OCI-M1 (cell line): ENCODE data around the gene OSBP2.

Experiments used
- DNase-seq: peaks from one replicate; lab custom pipeline; 2025; lab: John Stamatoyannopoulos, UW

The OSBP2 gene

DNA sequence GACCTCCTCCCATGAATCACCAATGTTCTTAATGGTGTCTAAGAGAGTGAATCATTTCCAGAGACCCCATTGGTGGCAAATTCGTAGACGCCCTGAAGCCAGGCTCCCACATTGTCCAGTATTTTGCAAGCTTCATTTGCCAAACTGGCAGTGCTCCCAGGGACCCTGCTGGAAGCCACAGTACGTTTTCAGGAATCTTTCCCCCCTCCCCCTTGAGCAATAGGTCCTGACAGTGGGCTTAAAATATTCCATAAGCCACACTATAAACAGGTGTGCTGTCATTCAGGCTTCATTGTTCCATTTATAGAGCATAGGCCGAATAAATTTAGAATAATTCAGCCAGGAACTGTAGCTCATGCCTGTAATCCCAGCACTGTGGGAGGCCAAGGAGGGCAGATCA, 148.6 kb downstream of the OSBP2 start:
- no peak for DNase-seq

DNA sequence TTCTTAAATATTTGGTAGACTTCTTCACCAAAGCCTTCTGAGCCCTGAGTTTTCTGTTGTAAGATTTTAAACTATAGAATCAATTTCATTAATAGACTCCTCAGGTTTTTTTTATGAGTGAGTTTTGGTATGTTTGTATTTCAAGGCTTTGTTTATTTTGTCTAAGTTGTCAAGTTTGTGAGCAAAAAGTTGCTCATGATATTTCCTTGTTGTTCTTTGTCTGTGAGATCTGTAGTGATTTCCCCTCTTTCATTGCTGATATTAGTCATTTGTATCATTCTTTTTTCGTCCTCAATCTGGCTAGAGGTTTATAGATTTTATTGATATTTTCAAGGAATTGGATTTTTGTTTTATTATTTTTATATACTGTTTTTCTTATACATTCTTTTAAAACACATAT, 152.9 kb downstream of the OSBP2 start:
- no peak for DNase-seq

DNA sequence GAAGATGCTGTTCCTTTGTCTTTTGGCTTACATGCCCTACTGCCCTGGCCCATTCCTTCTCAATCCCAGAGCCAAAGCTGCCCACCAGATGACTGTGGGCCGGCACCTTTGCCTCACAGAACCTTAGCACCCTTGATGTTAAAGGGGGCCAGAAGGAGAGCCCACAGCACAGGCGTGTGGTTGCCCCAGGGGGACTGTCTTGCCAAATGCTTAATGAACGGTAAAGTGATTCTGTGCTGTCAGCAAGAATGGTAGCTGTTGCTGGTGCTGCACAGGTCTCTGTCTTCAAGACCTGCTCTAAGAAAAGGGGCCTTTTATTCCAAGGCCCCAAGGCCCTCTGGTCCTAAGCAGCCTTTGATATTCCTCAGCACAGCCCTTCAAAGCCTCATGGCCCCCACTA, 160.6 kb downstream of the OSBP2 start:
- no peak for DNase-seq

DNA sequence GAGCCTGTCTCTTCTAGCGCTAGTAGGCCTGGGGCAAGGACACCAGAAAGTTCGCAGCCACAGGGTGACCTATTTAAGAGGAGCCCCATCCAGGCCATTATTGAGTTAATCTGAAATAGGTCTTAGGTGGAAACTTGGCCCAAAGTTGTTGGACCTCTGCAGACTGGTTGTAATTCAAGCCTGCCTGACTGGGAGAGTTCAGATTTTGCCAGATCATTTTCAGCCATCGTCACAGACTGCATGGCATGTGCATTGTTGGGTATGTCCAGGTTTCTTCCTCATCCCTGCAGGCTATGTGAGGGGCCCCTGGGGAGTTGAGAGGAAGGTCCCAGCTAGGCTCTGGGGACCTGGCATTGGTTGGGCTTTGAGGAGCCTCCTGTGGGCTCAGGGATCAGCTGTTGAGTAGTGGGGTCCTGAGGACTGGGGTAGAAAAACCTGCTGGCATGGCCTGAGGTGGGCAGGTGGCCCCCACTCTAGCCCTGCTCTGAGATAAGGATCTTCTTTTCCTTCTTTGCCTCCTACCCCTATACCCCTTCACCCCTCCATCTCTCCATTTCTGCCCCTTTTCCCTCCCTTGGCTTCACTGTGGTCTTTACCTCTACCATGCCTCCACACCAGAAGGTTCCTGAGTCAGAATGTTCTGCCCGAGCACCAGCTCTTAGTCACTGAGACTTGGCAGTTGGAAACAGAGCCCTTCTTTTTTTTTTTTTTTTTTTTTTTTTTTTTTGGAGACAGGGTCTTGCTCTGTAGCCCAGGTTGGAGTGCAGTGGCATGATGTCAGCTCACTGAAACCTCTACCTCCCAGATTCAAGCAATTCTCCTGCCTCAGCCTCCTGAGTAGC, 161.2 kb downstream of the OSBP2 start:
- no peak for DNase-seq

DNA sequence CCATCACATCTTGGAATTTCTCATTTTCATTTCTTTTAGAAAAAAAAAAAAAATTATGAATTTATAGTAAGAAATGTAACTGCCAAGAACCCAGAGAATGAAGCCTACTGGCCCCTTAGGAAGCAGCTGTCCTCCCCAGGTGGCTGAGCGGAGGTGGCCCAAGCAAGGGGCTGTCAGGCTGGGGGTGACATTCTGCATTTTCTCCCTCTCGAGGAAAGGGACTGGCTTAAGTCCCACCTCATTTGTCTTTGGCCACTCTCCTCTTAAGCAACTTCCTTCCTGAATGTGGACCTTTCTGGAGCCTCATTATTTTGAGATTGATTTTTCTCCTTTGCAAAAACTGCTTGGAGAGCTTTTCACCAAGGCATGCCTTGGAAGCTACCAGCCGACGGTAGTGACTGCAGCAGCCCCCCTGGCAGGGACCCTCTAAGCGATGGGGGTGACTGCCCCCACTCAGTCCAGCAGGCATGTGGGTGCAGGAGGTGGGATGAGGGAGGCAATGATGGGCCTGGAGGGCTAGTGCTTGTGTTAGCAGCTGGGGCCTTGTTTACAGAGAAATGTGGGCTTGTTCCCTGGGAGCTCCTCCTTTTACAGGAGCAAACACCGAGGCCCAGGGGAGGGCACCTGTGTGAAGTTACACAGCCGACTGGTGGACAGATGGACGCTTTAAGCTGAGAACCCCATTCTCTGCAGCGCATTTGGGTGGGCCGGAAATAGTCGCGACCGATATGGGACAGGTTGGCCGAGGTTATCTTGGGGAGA, 162.2 kb downstream of the OSBP2 start:
- no peak for DNase-seq

DNA sequence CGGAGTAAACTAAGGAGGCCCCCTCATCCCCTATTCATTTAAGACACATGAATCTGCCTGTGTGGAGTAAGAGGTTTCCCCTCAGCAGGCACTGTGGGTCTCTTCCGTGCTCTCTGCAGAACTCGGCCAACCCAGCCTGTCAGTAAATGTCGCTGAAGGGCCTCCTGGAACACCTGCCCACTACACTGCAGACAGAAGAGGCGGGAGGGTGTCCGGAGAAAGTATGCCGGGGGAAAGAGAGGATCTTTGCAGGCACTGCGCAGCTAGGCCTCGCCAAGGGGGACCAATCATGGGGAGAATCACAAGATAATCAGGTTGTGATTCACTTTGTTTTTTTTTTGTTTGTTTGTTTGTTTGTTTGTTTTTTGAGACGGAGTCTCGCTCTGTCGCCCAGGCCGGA, 163.1 kb downstream of the OSBP2 start:
- no peak for DNase-seq

DNA sequence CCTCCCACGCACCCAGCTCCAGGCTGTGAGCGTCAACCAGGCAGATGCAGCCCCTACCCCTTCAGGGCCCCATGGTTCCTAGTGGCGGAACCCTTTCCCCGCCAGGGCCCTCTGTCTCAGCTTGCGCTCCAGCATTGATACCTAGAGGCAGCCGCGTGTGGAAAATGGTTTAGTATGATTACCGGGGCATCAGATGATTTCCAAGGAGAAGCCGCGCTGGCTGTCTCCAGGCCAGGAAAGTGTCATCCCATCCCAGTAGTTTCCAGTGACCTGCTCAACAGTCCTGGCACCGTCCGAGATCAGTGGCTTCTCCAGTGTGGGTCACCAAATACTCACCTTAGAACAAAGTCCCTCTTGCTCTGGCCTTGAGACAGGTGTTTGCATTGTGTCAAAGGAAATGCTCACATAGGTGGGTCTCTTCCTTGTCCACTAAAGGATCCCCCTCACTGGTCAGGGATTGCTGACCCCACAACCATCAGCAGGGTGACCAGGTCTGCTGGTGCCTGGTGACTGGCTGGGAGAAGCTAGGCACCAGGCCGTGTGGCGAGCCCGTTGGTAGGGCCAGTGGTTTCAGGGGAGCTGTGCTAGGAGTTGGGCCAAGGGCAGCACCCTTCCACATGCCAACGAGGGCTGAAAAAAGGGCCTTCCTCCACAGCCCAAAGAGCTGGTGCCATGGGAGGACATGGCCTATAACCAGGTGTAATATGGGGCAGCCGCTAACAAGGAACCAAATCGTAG, 164.5 kb downstream of the OSBP2 start:
- DNase-seq = no peak

DNA sequence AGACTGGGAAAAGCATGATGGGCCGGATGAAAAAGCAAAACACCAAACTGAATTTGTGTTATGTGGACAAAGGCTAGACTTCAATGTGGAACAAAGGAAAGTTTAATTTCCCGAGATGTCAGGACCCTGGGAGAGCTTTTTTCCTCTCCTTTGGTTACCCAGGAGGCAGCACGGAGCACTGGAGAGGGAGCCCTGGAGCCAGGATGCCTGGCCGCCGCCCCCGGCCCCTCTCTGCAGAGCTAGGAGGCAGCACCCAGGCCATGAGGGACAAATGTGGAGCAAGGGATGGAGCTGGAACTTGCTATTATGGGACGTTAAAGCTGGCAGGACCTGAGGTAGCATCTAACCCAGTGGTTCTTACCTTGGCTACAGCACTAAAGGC, 165.0 kb downstream of the OSBP2 start:
- no peak for DNase-seq

DNA sequence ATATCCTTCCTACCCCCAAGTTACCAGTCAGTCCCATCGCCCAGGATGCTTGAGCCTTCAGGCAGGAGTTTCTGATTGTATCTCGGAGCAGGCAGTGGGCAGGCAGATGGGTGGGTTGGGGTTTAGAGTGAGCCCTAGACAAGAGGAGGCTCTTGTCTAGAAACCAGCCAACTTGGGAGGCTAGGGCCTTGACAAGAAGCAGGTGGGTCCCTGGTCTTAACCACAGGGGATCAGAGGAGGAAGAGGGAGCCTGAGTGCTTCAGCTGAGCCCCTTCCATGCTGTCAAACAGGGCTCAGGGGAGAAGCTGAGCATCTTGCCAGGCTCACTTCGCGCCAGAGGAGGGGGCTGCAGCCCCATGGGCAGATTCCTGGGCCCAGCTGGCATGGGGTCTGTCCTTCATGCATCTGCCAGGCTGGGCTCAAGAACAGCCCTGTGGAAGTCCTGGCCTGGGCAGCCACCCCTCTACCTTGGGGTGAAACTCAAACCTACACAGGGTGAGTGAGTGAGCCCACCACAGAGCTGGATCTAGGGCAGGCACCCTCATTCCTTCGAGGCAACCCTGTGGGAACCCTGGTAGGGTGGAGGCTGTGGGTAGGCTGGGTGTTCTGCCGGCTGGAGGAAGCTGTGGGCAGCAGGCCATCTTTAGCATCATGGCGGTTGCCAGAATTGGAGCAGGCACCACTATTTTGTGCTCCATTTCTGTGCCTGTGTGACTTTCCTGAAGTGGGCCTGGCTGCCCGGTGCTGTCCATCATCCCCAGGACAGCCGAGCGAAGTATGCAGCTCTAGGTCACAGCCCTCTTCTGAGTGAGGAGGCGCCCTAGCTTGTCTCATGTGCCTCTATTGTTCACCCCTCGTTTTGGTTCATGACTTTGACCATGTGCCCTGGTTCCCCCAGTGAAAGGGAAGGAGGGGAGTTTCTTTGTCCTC, 165.8 kb downstream of the OSBP2 start:
- no peak for DNase-seq

DNA sequence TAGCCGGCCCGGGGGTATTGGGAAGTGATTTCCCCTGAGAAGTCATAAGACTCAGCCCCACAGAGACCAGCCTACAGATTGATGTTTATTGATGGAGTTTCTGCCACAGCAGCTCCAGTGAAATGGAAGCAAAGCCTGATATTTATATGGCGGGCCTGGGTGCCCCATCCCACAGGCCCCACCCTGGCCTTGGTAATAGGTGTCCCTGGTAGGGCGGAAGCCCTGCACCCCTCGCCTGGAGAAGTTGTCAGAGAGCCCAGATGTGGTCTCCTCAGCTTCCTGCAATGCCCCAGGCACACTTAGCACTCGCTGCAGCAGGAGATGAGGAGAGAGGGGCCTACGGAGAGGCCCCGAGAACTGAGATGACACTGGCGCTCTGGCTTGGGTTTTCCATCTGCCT, 166.5 kb downstream of the OSBP2 start:
- no peak for DNase-seq

DNA sequence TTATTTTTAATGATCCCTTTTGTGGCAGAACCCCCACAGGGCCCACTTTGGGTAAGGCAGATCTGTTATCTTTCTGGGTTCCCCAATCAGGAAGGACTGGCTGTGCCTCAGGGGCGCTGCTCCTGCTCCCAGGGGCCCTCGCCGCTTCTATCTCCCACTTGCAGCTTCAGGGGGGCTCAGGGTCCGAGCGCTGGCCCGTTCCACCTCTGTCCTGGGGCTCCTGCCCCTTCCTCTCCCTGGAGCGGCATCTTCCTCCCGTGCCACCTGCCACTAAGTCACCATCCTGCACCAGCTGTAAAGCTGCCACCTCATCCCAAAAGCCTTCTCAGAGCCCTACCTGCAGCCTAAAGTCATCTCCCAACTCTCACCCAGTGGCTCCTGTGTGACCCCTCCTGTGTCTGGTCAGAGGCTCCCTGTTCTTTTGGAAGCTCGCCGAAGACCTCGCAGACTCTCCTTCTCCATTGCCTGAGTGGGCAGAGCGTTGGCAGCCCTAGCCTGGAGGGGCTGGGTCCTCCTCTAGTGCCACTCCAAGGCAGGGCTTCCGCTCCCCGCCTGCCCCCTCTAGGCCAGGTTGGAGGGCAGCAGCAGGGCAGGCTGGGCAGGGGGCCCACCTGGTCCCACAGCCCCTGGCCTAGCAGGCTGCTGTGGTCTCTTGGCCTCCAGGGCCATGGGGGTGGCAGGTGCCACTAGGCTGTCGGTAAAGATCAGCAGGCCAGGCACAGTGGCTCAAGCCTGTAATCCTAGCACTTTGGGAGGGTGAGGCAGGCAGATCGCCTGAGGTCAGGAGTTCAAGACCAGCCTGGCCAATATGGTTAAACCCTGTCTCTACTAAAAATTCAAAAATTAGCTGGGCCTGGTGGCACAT, 167.2 kb downstream of the OSBP2 start:
- no peak for DNase-seq

DNA sequence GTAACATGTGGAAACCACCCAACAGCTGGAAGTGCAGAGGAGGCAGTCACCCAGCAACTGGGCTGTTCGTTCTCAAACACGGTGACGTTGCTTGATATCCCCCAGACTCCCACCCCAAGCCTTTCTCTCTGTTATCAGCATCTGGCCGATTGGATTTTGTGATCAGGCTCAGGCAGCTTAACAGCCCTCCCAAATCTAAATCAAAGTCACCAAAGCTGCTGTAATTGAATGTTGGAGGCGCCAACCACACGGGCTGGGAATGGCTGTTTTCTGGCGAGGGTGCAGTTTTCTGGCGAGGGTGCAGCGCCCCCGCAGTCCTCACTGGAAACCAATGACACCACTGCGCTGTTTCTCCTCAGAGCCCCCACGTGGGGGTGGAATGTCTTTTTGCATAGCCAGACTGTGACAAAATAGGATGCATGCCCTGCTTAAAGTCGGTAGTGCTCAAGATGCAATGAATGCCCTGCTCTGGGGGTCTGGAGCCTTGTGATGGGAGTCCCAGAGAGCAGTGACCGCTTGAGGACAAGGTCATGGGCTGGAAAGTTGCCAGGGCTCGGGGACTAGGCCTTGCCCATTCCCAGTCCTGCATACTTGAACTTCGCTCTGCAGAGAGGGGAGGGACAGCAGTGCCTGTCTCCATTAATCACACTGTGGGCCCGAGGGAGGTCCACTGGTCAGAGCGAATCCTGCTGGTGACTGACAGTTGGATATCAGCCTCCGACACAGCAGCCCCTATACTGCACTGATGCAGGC, 168.6 kb downstream of the OSBP2 start:
- DNase-seq = no peak

DNA sequence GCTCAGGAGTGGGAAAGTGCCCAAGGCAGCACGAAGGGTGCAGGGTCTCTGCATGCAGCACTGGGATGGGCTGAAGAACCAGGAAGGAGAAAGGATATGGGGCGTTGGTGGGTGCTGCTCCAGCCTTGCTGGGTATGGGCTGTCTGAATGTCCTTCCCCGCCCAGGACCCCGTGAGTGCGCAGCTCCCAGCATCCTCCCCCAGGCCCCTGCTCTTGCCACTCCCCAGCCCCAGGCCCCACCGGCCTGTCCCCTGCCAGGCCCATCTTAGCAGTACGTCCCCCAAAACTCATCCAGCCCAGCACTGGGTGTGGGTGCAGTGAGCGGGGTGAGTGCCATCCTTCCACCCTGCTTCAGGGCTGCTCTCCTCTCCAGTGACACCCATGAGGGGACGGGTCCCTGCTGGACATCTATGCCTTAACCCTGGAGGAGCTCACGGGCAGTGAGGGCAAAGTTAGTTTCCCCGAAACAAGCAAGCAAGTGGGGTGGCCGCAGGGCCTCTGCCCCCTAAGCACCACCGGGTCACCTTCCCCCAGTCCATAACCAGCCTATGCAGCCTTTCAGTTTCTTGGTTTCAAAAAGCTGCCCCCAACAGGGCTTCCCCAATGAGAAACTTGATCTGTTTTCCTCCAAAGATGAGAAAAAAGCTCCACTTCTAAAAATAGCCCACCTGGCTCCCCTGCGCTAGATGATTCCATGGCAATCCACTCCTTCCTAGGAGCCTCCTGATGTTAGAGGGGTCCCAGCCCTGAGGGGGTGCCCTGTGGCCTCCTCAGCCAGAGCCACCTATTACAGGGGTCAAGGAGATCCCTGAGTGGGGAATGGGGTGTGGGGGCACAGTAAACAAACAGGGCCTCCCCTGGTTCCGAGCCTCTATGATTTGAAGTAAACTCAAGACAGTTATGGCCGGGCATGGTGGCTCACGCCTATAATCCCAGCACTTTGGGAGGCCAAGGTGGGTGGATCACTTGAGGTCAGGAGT, 170.1 kb downstream of the OSBP2 start:
- DNase-seq = no peak

DNA sequence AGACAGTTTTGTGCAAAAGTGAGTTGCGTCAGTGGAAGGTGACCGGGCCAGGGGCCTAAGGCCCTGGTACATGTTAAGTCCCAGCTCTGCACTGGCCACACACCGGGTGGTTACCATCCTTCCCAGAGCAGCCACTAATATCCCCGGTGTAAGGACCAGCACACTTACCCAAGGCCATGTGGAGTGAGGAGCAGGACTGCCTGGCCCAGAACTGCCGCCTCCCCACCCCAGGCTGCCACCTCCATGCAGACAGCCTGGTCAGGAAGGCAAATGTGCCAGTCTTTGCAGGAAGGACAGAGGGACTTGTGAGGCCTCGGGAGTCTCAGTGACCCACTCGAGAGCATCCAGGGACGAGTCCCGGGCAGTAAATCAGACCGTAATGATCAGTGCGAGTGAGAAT, 171.0 kb downstream of the OSBP2 start:
- DNase-seq = no peak

DNA sequence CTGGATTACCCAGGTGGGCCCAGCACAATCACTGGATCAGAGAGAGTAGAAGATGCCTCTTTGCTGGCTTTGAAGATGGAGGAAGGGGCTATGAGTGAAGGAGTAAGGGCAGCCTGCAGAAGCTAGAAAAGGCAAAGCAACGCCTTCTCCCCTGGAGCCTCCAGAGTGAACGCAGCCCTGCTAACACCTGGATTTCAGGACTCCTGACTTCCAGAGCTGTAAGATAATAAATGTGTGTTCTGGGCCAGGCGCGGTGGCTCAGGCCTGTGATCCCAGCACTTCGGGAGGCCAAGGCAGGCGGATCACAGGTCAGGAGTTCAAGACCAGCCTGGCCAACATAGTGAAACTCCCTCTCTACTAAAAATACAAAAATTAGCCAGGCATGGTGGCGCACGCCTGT, 171.5 kb downstream of the OSBP2 start:
- no peak for DNase-seq

DNA sequence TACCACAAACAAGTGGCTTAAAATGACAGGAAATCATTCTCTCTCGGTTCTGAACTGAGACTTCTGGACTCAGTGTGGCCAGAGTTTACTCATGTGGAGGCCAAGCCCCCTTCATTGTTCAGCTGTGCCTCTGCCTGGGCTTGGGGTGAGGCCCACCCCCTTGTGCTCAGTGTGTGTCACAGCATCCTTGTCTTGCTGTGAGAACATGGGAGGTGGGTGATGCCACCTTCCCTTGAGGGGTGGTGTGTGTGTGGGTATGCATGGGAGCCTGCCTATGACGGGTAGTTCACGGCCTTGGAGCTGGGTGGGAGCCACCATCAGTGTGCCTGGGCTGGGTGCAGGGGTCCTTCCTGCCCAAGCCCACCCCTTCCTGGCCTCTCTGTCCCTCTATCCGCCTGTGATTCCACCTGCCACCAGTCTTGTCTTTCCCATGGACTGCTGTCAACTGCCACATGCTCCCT, 172.2 kb downstream of the OSBP2 start:
- no peak for DNase-seq

DNA sequence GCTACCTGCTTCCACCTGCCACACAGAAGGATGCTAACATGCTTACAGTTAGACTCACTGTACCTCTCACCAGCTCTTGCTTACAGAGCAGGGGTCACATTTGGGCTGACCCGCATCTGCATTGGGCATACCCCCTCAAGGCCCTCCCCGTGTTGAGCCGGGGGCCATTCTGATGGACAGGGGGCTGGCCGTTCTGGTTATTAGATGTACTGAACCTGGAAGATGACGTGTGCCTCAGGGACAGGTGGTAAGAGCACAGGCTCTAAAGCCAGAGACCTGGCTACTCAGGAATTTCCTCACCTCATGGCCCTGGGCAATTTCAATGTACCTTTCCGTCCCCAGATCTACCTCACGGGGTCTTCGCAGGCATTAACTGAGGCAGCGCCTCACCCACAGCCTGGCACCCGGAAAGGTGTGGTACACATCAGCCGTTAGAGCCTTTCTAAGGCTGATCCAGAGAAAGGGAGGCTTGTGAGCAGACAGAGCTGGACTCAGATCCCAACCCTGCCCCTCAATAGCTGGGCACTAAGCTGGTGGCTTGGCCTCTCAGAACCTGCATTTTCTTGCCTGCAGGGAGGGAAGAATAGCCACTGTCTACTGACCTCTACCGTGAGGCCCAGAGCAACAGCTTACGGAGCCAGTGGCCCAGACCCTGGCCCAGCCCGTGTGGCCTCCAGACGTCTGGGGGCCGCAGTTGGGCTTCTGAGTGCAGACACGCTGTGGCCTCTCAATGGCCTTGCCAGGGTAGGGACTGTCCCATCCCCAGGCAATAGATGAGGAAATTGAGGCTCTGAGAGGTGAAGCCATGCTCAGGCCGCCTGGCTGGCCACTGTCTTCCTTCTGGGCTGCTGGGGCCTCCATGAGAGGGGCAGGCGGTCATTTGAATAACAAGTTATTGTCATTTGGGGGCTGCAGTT, 173.3 kb downstream of the OSBP2 start:
- no peak for DNase-seq
